Skin epidermis (tissue), 12 donors: ENCODE results near the gene KLF15.
A peak's percentile ranks its signal among the peaks of the same experiment; 100 is the strongest.

Experiments
- H3K27ac ChIP-seq, 21 experiments: fragments of 200-600 bp; sonication (generic) in 11 of 21; one replicate each; pipeline ENCODE4 v1.5.0; 2020; ENCODE audit warnings: mild to moderate bottlenecking in 3 of 21, inconsistent platforms in 2 of 21, moderate library complexity in 2 of 21
- H3K4me3 ChIP-seq, 7 experiments: fragments of 200-600 bp; sonication (generic) in 2 of 7; one replicate each; pipeline ENCODE4 v1.5.0; 2020; ENCODE audit warnings: inconsistent platforms in 2 of 7, mild to moderate bottlenecking in 2 of 7, moderate library complexity in 1 of 7

The KLF15 gene

GRCh38 chr3:126357295-126358037 is at the start of gene KLF15:
TSS of gene KLF15 (minus strand) at chr3:126357408. CDS start at chr3:126352922, 4,486 bp downstream.
- peak within 1 kb of the TSS in 10 of 21 experiments; percentile 1 to 87 (median 58) for H3K27ac ChIP-seq
- peak within 1 kb of the TSS; percentile 39 to 64 (median 44) for H3K4me3 ChIP-seq

GRCh38 chr3:126406389-126407296 is 49.4 kb upstream of the KLF15 start:
- H3K27ac ChIP-seq = no peak overlapping the region

GRCh38 chr3:126402666-126403302 is 45.6 kb upstream of the KLF15 start:
- H3K4me3 ChIP-seq = no peak overlapping the region
- H3K27ac ChIP-seq = no peak overlapping the region

More at GRCh38 chr3:126406389-126407296, 49.4 kb upstream of the KLF15 start:
- H3K4me3 ChIP-seq = no peak overlapping the region

- no peak overlapping the region for H3K4me3 ChIP-seq
- peak overlapping the region in 1 of 21 experiments; percentile 6 for H3K27ac ChIP-seq
Observed at GRCh38 chr3:126402178-126402577, 45.0 kb upstream of the KLF15 start.

- Histone ChIP-seq H3K4me3 (no peak overlapping the region), H3K27ac (peak overlapping the region in 1 of 21 experiments; percentile 6)
Observed at GRCh38 chr3:126401611-126402160, 44.5 kb upstream of the KLF15 start.

- H3K27ac ChIP-seq = no peak overlapping the region
- no peak overlapping the region for H3K4me3 ChIP-seq
Observed at GRCh38 chr3:126399756-126400155, 42.5 kb upstream of the KLF15 start.

- Histone ChIP-seq H3K27ac (no peak overlapping the region), H3K4me3 (no peak overlapping the region)
Observed at GRCh38 chr3:126399351-126399735, 42.1 kb upstream of the KLF15 start.

GRCh38 chr3:126398423-126399350 is 41.5 kb upstream of the KLF15 start:
- Histone ChIP-seq H3K4me3 (no peak overlapping the region), H3K27ac (no peak overlapping the region)

- Histone ChIP-seq H3K27ac (no peak overlapping the region), H3K4me3 (no peak overlapping the region)
Observed at GRCh38 chr3:126397610-126398422, 40.6 kb upstream of the KLF15 start.

GRCh38 chr3:126396536-126396935 is 39.3 kb upstream of the KLF15 start:
- Histone ChIP-seq H3K27ac (no peak overlapping the region), H3K4me3 (no peak overlapping the region)

GRCh38 chr3:126395846-126396513 is 38.8 kb upstream of the KLF15 start:
- Histone ChIP-seq H3K4me3 (no peak overlapping the region), H3K27ac (no peak overlapping the region)

- peak overlapping the region in 1 of 7 experiments; percentile 1 for H3K4me3 ChIP-seq
- no peak overlapping the region for H3K27ac ChIP-seq
Observed at GRCh38 chr3:126394977-126395321, 37.7 kb upstream of the KLF15 start.

GRCh38 chr3:126394179-126394976 is 37.2 kb upstream of the KLF15 start, which contains the start of gene CFAP100:
TSS of gene CFAP100 (plus strand) at chr3:126394909. CDS start at chr3:126396001, 1,092 bp downstream.
- Histone ChIP-seq H3K4me3 (peak within 1 kb of the TSS in 1 of 7 experiments; percentile 1), H3K27ac (no peak within 1 kb of the TSS)

- no peak overlapping the region for H3K4me3 ChIP-seq
Observed at GRCh38 chr3:126393563-126393962, 36.4 kb upstream of the KLF15 start.

GRCh38 chr3:126392246-126392645 is 35.0 kb upstream of the KLF15 start:
- Histone ChIP-seq H3K4me3 (no peak overlapping the region), H3K27ac (no peak overlapping the region)

More at GRCh38 chr3:126393563-126393962, 36.4 kb upstream of the KLF15 start:
- no peak overlapping the region for H3K27ac ChIP-seq

- Histone ChIP-seq H3K27ac (no peak overlapping the region), H3K4me3 (no peak overlapping the region)
Observed at GRCh38 chr3:126391631-126392030, 34.4 kb upstream of the KLF15 start.

- no peak overlapping the region for H3K4me3 ChIP-seq
- H3K27ac ChIP-seq = no peak overlapping the region
Observed at GRCh38 chr3:126390751-126391150, 33.5 kb upstream of the KLF15 start.
